DMS79 (cell line): Measurements from ENCODE around the gene LYRM2.
A peak's percentile ranks its signal among the peaks of the same experiment; 100 is the strongest.

Experiments
- DNase-seq: peaks from one replicate; lab custom pipeline; 2025; lab: John Stamatoyannopoulos, UW

The LYRM2 gene

GRCh38 chr6:89591745-89592144 is 46.8 kb downstream of the LYRM2 start:
- DNase-seq: no peak

- no peak for DNase-seq
Observed at GRCh38 chr6:89590133-89590532, 48.4 kb downstream of the LYRM2 start.

- DNase-seq: no peak
Observed at GRCh38 chr6:89589297-89590025, 49.1 kb downstream of the LYRM2 start.

- no peak for DNase-seq
Observed at GRCh38 chr6:89585154-89585553, 53.4 kb downstream of the LYRM2 start.

- DNase-seq: no peak
Observed at GRCh38 chr6:89584539-89584938, 54.0 kb downstream of the LYRM2 start.

- DNase-seq: no peak
Observed at GRCh38 chr6:89583559-89583958, 55.0 kb downstream of the LYRM2 start.

GRCh38 chr6:89582669-89583325 is 55.8 kb downstream of the LYRM2 start:
- peak; percentile 54 for DNase-seq

- peak; percentile 45 for DNase-seq
Observed at GRCh38 chr6:89581689-89582088, 56.9 kb downstream of the LYRM2 start.

- DNase-seq: peak; percentile 75
Observed at GRCh38 chr6:89580997-89581666, 57.4 kb downstream of the LYRM2 start.

- DNase-seq: no peak
Observed at GRCh38 chr6:89575562-89575960, 63.0 kb downstream of the LYRM2 start.

GRCh38 chr6:89574910-89575561 is 63.5 kb downstream of the LYRM2 start:
- no peak for DNase-seq

- DNase-seq: no peak
Observed at GRCh38 chr6:89567630-89568390, 70.7 kb downstream of the LYRM2 start.

GRCh38 chr6:89566930-89567629 is 71.5 kb downstream of the LYRM2 start:
- peak; percentile 58 for DNase-seq

- DNase-seq: no peak
Observed at GRCh38 chr6:89566008-89566800, 72.3 kb downstream of the LYRM2 start.

- no peak for DNase-seq
Observed at GRCh38 chr6:89564752-89565427, 73.7 kb downstream of the LYRM2 start.

GRCh38 chr6:89563866-89564265 is 74.7 kb downstream of the LYRM2 start:
- no peak for DNase-seq

- DNase-seq: peak; percentile 50
Observed at GRCh38 chr6:89562093-89562973, 76.2 kb downstream of the LYRM2 start.

- no peak for DNase-seq
Observed at GRCh38 chr6:89559487-89559886, 79.1 kb downstream of the LYRM2 start.

GRCh38 chr6:89555806-89556205 is 82.7 kb downstream of the LYRM2 start:
- no peak for DNase-seq
